Measurements from ENCODE around the gene MIGA2. TPM values are rescaled to one million over a fixed set of nuclear protein-coding genes. Genes with fewer than 3 reads are reported as not detected.

The MIGA2 gene
- total and polyA plus RNA-seq, 2 donors (not counting 1 experiment from before 2014, with no cell fraction given) = 62.1 to 78.1 TPM

GRCh38 chr9:128992995-128993394 is 43.4 kb upstream of the MIGA2 start:
- Mint-ChIP-seq H3K27me3 (no peaks in the 10 kb centered on the region), H3K9me3 (ENCODE audit: insufficient read depth) (no peaks in the 10 kb centered on the region), H3K4me3 (no peak overlapping the region), H3K4me1 (no peaks in the 10 kb centered on the region), H3K27ac (no peak overlapping the region)
- Histone ChIP-seq H3K4me2 (replicated peaks; ENCODE audit: low read depth, low read length, poor library complexity, severe bottlenecking) (no peak overlapping the region), H3K27me3 (replicated peaks in 1 of 4; ENCODE audit: control extremely low read depth in 1 of 4, control insufficient read depth in 3 of 4, insufficient read depth in 4 of 4, low read length in 3 of 4) (no peaks in the 10 kb centered on the region), H3K4me1 (ENCODE audit: control insufficient read depth in 2 of 2, insufficient read depth in 2 of 2, low read length in 2 of 2) (no peaks in the 10 kb centered on the region), H3K79me2 (ENCODE audit: control insufficient read depth, insufficient read depth, low read length) (no peaks in the 10 kb centered on the region), H3K27ac (ENCODE audit: low read length in 2 of 2) (no peak overlapping the region), H4K20me1 (ENCODE audit: control insufficient read depth, insufficient read depth, low read length, poor library complexity, severe bottlenecking) (no peaks in the 10 kb centered on the region), H3K4me3 (ENCODE audit: control extremely low read depth in 1 of 5, extremely low read depth in 1 of 5, insufficient read depth in 1 of 5, low read depth in 2 of 5, low read length in 4 of 5) (no peak overlapping the region), H3K9me3 (ENCODE audit: control extremely low read depth in 1 of 3, control insufficient read depth in 2 of 3, insufficient read depth in 1 of 3, low read length in 2 of 3) (no peaks in the 10 kb centered on the region), H3K9ac (ENCODE audit: low read length) (no peak overlapping the region), H3K36me3 (replicated peaks in 1 of 2; ENCODE audit: control extremely low read depth in 1 of 2, control insufficient read depth in 1 of 2, extremely low read depth in 1 of 2, insufficient read depth in 2 of 2, low read length in 1 of 2) (peaks cover 2 to 74% of the 10 kb centered on the region in 2 experiments), H2AFZ (ENCODE audit: insufficient read depth, low read depth, low read length, poor library complexity, severe bottlenecking) (no peak overlapping the region)
- POLR2A ChIA-PET = no interaction called here
- DNase-seq (no peak), ATAC-seq (ENCODE audit: low read depth) (no peak)
- intact Hi-C loops (cut with micrococcal nuclease) = no loop called here
- TF ChIP-seq EZH2 (IDR thresholded peaks at IDR 0.05; ENCODE audit: borderline replicate concordance, insufficient read depth, low read depth, low read length, poor library complexity, severe bottlenecking) = no peak
- no peak for TF ChIP-seq CTCF (IDR thresholded peaks at IDR 0.05)
- CTCF ChIA-PET = interaction anchor here (0.9 to 1.5 kb wide), 2 partner anchors 13 to 40 kb away, joined by 3 to 5 read pairs; no protein-coding TSS in a partner anchor
- 98% methylated on average over 7 of the region's 7 CpGs for WGBS (ENCODE audit: insufficient coverage)

- H3K4me3 ChIP-seq (ENCODE audit: control extremely low read depth in 1 of 5, extremely low read depth in 1 of 5, insufficient read depth in 1 of 5, low read depth in 2 of 5, low read length in 4 of 5) = no peak overlapping the region
- Mint-ChIP-seq H3K4me3 (no peak overlapping the region), H3K9me3 (ENCODE audit: insufficient read depth) (no peaks in the 10 kb centered on the region), H3K4me1 (no peaks in the 10 kb centered on the region), H3K27ac (no peak overlapping the region), H3K27me3 (no peaks in the 10 kb centered on the region)
- intact Hi-C loops (cut with micrococcal nuclease) = no loop called here
- no peak for DNase-seq
- no peak overlapping the region for H3K9ac ChIP-seq (ENCODE audit: low read length)
- H3K27ac ChIP-seq (ENCODE audit: low read length in 2 of 2) = no peak overlapping the region
- H3K36me3 ChIP-seq (replicated peaks in 1 of 2; ENCODE audit: control extremely low read depth in 1 of 2, control insufficient read depth in 1 of 2, extremely low read depth in 1 of 2, insufficient read depth in 2 of 2, low read length in 1 of 2) = peaks cover 0 to 84% of the 10 kb centered on the region in 2 experiments
- no peaks in the 10 kb centered on the region for H3K27me3 ChIP-seq (replicated peaks in 1 of 4; ENCODE audit: control extremely low read depth in 1 of 4, control insufficient read depth in 3 of 4, insufficient read depth in 4 of 4, low read length in 3 of 4)
- no peaks in the 10 kb centered on the region for H3K9me3 ChIP-seq (ENCODE audit: control extremely low read depth in 1 of 3, control insufficient read depth in 2 of 3, insufficient read depth in 1 of 3, low read length in 2 of 3)
- WGBS (ENCODE audit: insufficient coverage) = 100% methylated on average over 1 of the region's 5 CpGs
- no peak overlapping the region for H3K4me2 ChIP-seq (replicated peaks; ENCODE audit: low read depth, low read length, poor library complexity, severe bottlenecking)
- ChIA-PET CTCF (no interaction called here), POLR2A (no interaction called here)
- no peak overlapping the region for H2AFZ ChIP-seq (ENCODE audit: insufficient read depth, low read depth, low read length, poor library complexity, severe bottlenecking)
- no peak for ATAC-seq (ENCODE audit: low read depth)
- H3K79me2 ChIP-seq (ENCODE audit: control insufficient read depth, insufficient read depth, low read length) = no peaks in the 10 kb centered on the region
- H4K20me1 ChIP-seq (ENCODE audit: control insufficient read depth, insufficient read depth, low read length, poor library complexity, severe bottlenecking) = no peaks in the 10 kb centered on the region
- H3K4me1 ChIP-seq (ENCODE audit: control insufficient read depth in 2 of 2, insufficient read depth in 2 of 2, low read length in 2 of 2) = no peaks in the 10 kb centered on the region
- no peak for TF ChIP-seq EZH2 (IDR thresholded peaks at IDR 0.05; ENCODE audit: borderline replicate concordance, insufficient read depth, low read depth, low read length, poor library complexity, severe bottlenecking)
- no peak for TF ChIP-seq CTCF (IDR thresholded peaks at IDR 0.05)
These were observed 40.6 kb upstream of the MIGA2 start for GRCh38 chr9:128995791-128996190.

Measured in B cell (primary cell).